Activated T-helper 1 cell treated with anti-CD3 and anti-CD28 coated beads, Interleukin-12 subunit alpha, Interleukin-12 subunit beta, Interleukin-2, Interleukin-4 antibody, amounts not matched to agents 30 ng/mL and 10 ng/mL and 1 ng/mL, durations not matched to agents 14 hours and 24 hours and 36 hours (primary cell): Measurements from ENCODE around the gene SRGAP1. TPM values are rescaled to one million over a fixed set of nuclear protein-coding genes. Genes with fewer than 3 reads are reported as not detected.
"Not testable (repeated sequence)": the region's sequence is repeated elsewhere in the genome, so short reads cannot be mapped to it uniquely, and the experiment has no call there.

Source experiments
- DNase-seq: peaks from one replicate; pipeline ENCODE4 v3.0.0; 2021; ENCODE audit warnings: low spot score
- H3K27ac Mint-ChIP-seq: one replicate; pipeline ENCODE4 v1.8.0; 2021; ENCODE audit warnings: mild to moderate bottlenecking, mixed read lengths
- H3K27me3 Mint-ChIP-seq: one replicate; pipeline ENCODE4 v1.8.0; 2022; ENCODE audit warnings: mild to moderate bottlenecking, moderate library complexity, mixed read lengths; ENCODE audit not compliant: insufficient read depth
- H3K36me3 Mint-ChIP-seq: one replicate; pipeline ENCODE4 v1.8.0; 2021; ENCODE audit warnings: low read depth, mixed read lengths
- H3K4me1 Mint-ChIP-seq: one replicate; pipeline ENCODE4 v1.8.0; 2021; ENCODE audit warnings: low read depth, mixed read lengths
- H3K4me3 Mint-ChIP-seq: one replicate; pipeline ENCODE4 v1.8.0; 2021; ENCODE audit warnings: mild to moderate bottlenecking, moderate library complexity, mixed read lengths
- H3K9me3 Mint-ChIP-seq: one replicate; pipeline ENCODE4 v1.8.0; 2021; ENCODE audit warnings: mixed read lengths
- intact Hi-C: fragments of 100-400 bp; cut with micrococcal nuclease; formaldehyde crosslinking; loops from one replicate; pipeline ENCODE4 v1.15.1; 2024
- total RNA-seq: library from RNA; stranded (reverse); gene quantifications from 2 replicates; pipeline ENCODE4 v1.2.3, GENCODE V29; 2022

SRGAP1 gene
- total RNA-seq, 1 donor from 2014 or later, result 0.03 TPM

GRCh38 chr12:63862187-63862968 lies 17.9 kb downstream of the SRGAP1 start:
- Mint-ChIP-seq H3K4me3 (no peak overlapping the region), H3K36me3 (no peaks in the 10 kb centered on the region), H3K9me3 (no peaks in the 10 kb centered on the region), H3K4me1 (no peaks in the 10 kb centered on the region), H3K27me3 (peaks cover 3% of the 10 kb centered on the region), H3K27ac (no peak overlapping the region)
- intact Hi-C loops, result no loop called here
- DNase-seq, result no peak

- Mint-ChIP-seq H3K27me3 (peaks cover 3% of the 10 kb centered on the region), H3K36me3 (no peaks in the 10 kb centered on the region), H3K27ac (no peak overlapping the region), H3K4me1 (no peaks in the 10 kb centered on the region), H3K9me3 (no peaks in the 10 kb centered on the region), H3K4me3 (no peak overlapping the region)
- intact Hi-C loops, result no loop called here
- DNase-seq, result no peak
Measured at GRCh38 chr12:63862969-63863230, 18.4 kb downstream of the SRGAP1 start.

GRCh38 chr12:63863658-63864453 lies 19.4 kb downstream of the SRGAP1 start:
- Mint-ChIP-seq H3K4me1 (no peaks in the 10 kb centered on the region), H3K27ac (no peak overlapping the region), H3K9me3 (no peaks in the 10 kb centered on the region), H3K36me3 (no peaks in the 10 kb centered on the region), H3K4me3 (no peak overlapping the region), H3K27me3 (peaks cover 5% of the 10 kb centered on the region)
- no peak for DNase-seq
- intact Hi-C loops, result no loop called here

- intact Hi-C loops, result no loop called here
- DNase-seq, result no peak
- no peaks in the 10 kb centered on the region for H3K36me3 Mint-ChIP-seq
Measured at GRCh38 chr12:63864454-63864706, 19.9 kb downstream of the SRGAP1 start.

GRCh38 chr12:63865448-63865847 lies 20.9 kb downstream of the SRGAP1 start:
- Mint-ChIP-seq H3K27ac (no peak overlapping the region), H3K4me1 (no peaks in the 10 kb centered on the region), H3K27me3 (peaks cover 2% of the 10 kb centered on the region), H3K4me3 (no peak overlapping the region), H3K36me3 (no peaks in the 10 kb centered on the region), H3K9me3 (no peaks in the 10 kb centered on the region)
- intact Hi-C loops, result no loop called here
- no peak for DNase-seq

More at GRCh38 chr12:63864454-63864706, 19.9 kb downstream of the SRGAP1 start:
- no peak overlapping the region for H3K4me3 Mint-ChIP-seq
- H3K4me1 Mint-ChIP-seq, result no peaks in the 10 kb centered on the region
- H3K27me3 Mint-ChIP-seq, result peaks cover 3% of the 10 kb centered on the region
- no peak overlapping the region for H3K27ac Mint-ChIP-seq
- no peaks in the 10 kb centered on the region for H3K9me3 Mint-ChIP-seq

- intact Hi-C loops, result no loop called here
- Mint-ChIP-seq H3K27ac (no peak overlapping the region), H3K4me1 (no peaks in the 10 kb centered on the region), H3K27me3 (peaks cover 2% of the 10 kb centered on the region), H3K4me3 (no peak overlapping the region), H3K9me3 (no peaks in the 10 kb centered on the region), H3K36me3 (no peaks in the 10 kb centered on the region)
- DNase-seq, result no peak
Measured at GRCh38 chr12:63867053-63867452, 22.6 kb downstream of the SRGAP1 start.

GRCh38 chr12:63869656-63870055 lies 25.2 kb downstream of the SRGAP1 start:
- Mint-ChIP-seq H3K9me3 (no peaks in the 10 kb centered on the region), H3K27ac (no peak overlapping the region), H3K4me1 (no peaks in the 10 kb centered on the region), H3K27me3 (peaks cover 2% of the 10 kb centered on the region), H3K36me3 (no peaks in the 10 kb centered on the region), H3K4me3 (no peak overlapping the region)
- no peak for DNase-seq
- intact Hi-C loops, result no loop called here

- no peak for DNase-seq
- Mint-ChIP-seq H3K27ac (no peak overlapping the region), H3K9me3 (no peaks in the 10 kb centered on the region), H3K36me3 (no peaks in the 10 kb centered on the region), H3K4me3 (no peak overlapping the region), H3K27me3 (peaks cover 2% of the 10 kb centered on the region), H3K4me1 (no peaks in the 10 kb centered on the region)
- intact Hi-C loops, result no loop called here
Measured at GRCh38 chr12:63870838-63871237, 26.3 kb downstream of the SRGAP1 start.

GRCh38 chr12:63874897-63875480 lies 30.5 kb downstream of the SRGAP1 start:
- no peak for DNase-seq
- Mint-ChIP-seq H3K4me1 (no peaks in the 10 kb centered on the region), H3K36me3 (no peaks in the 10 kb centered on the region), H3K9me3 (no peaks in the 10 kb centered on the region), H3K4me3 (no peak overlapping the region), H3K27me3 (no peaks in the 10 kb centered on the region), H3K27ac (no peak overlapping the region)
- intact Hi-C loops, result no loop called here

GRCh38 chr12:63875703-63876102 lies 31.2 kb downstream of the SRGAP1 start:
- no peak overlapping the region for H3K4me3 Mint-ChIP-seq

GRCh38 chr12:63876980-63877379 lies 32.5 kb downstream of the SRGAP1 start:
- Mint-ChIP-seq H3K27ac (no peak overlapping the region), H3K36me3 (no peaks in the 10 kb centered on the region), H3K9me3 (no peaks in the 10 kb centered on the region), H3K27me3 (no peaks in the 10 kb centered on the region), H3K4me1 (no peaks in the 10 kb centered on the region), H3K4me3 (no peak overlapping the region)
- DNase-seq, result no peak
- intact Hi-C loops, result no loop called here

More at GRCh38 chr12:63875703-63876102, 31.2 kb downstream of the SRGAP1 start:
- DNase-seq, result no peak
- Mint-ChIP-seq H3K27me3 (no peaks in the 10 kb centered on the region), H3K36me3 (no peaks in the 10 kb centered on the region), H3K27ac (no peak overlapping the region), H3K9me3 (no peaks in the 10 kb centered on the region), H3K4me1 (no peaks in the 10 kb centered on the region)
- intact Hi-C loops, result no loop called here

GRCh38 chr12:63877693-63878092 lies 33.2 kb downstream of the SRGAP1 start:
- intact Hi-C loops, result no loop called here
- Mint-ChIP-seq H3K27me3 (no peaks in the 10 kb centered on the region), H3K4me3 (no peak overlapping the region), H3K36me3 (no peaks in the 10 kb centered on the region), H3K9me3 (no peaks in the 10 kb centered on the region), H3K4me1 (no peaks in the 10 kb centered on the region), H3K27ac (no peak overlapping the region)
- DNase-seq, result no peak

GRCh38 chr12:63880235-63880634 lies 35.7 kb downstream of the SRGAP1 start:
- intact Hi-C loops, H3K27ac Mint-ChIP-seq, DNase-seq, H3K4me1 Mint-ChIP-seq, H3K9me3 Mint-ChIP-seq, H3K4me3 Mint-ChIP-seq, H3K36me3 Mint-ChIP-seq, H3K27me3 Mint-ChIP-seq: not testable (repeated sequence)
